B cell (primary cell): ENCODE measurements around the gene TPP2. TPM values are rescaled to one million over a fixed set of nuclear protein-coding genes. Genes with fewer than 3 reads are reported as not detected.

Experiments used
- ATAC-seq: fragments of 200-7000 bp; cut with Tn5 transposase; one replicate; pipeline ENCODE4 v1.10.0; 2021; ENCODE audit warnings: low read depth, mild to moderate bottlenecking, moderate number of reproducible peaks, moderate library complexity
- CTCF ChIA-PET: fragments of 350-600 bp; sonication (Branson Sonifier 250); formaldehyde crosslinking; loops from one replicate; lab custom pipeline; 2021; ENCODE audit warnings: antibody characterized with exemption, inconsistent platforms; lab: Charles Lee
- POLR2A ChIA-PET: fragments of 350-600 bp; sonication (Branson Sonifier 250); formaldehyde crosslinking; loops from one replicate; lab custom pipeline; 2021; ENCODE audit warnings: antibody characterized with exemption; lab: Charles Lee
- DNase-seq: peaks from one replicate; pipeline ENCODE4 v3.0.0; 2013
- H2AFZ ChIP-seq: 2 replicates; pipeline ENCODE4 v1.6.1; 2012; ENCODE audit warnings: mild to moderate bottlenecking, low read depth, low read length; ENCODE audit not compliant: insufficient read depth, poor library complexity, severe bottlenecking
- H3K27ac ChIP-seq, 2 donors: 1 replicate in 1 of 2; 2 replicates in 1 of 2; pipeline ENCODE4 v1.5.1; 2012 to 2013; ENCODE audit warnings: low read length in 2 of 2, mild to moderate bottlenecking in 2 of 2, moderate library complexity in 1 of 2
- H3K27me3 ChIP-seq, 4 experiments: fragments of 200-600 bp in 1 of 4; sonication (generic) in 1 of 4; replicated peaks in 1 of 4; 1 replicate in 2 of 4; 2 replicates in 2 of 4; pipeline versions ENCODE4 v1.6.1 to v1.7.0; 2013 to 2016; ENCODE audit warnings: low read length in 3 of 4, mild to moderate bottlenecking in 2 of 4, mixed read lengths in 1 of 4, moderate library complexity in 1 of 4; ENCODE audit not compliant: insufficient read depth in 4 of 4, control insufficient read depth in 3 of 4; ENCODE audit errors: control extremely low read depth in 1 of 4
- H3K36me3 ChIP-seq, 2 experiments: replicated peaks in 1 of 2; 1 replicate in 1 of 2; 2 replicates in 1 of 2; pipeline versions ENCODE4 v1.6.1 to v1.7.1; 2013; ENCODE audit warnings: low read length in 1 of 2; ENCODE audit not compliant: insufficient read depth in 2 of 2, control insufficient read depth in 1 of 2; ENCODE audit errors: control extremely low read depth in 1 of 2, extremely low read depth in 1 of 2
- H3K4me1 ChIP-seq, 2 donors: fragments of 200-600 bp in 1 of 2; sonication (generic) in 1 of 2; 1 replicate in 1 of 2; 2 replicates in 1 of 2; pipeline versions ENCODE4 v1.5.1 to v1.6.1; 2013 to 2017; ENCODE audit warnings: low read length in 2 of 2; ENCODE audit not compliant: control insufficient read depth in 2 of 2, insufficient read depth in 2 of 2
- H3K4me2 ChIP-seq: replicated peaks from 2 replicates; pipeline ENCODE3; 2012; ENCODE audit warnings: mild to moderate bottlenecking, low read depth, low read length; ENCODE audit not compliant: poor library complexity, severe bottlenecking
- H3K4me3 ChIP-seq, 5 experiments: fragments of 200-600 bp in 1 of 5; sonication (generic) in 1 of 5; 1 replicate in 3 of 5; 2 replicates in 2 of 5; pipeline versions ENCODE4 v1.5.1 to v1.7.0; 2011 to 2016; ENCODE audit warnings: low read length in 4 of 5, mild to moderate bottlenecking in 4 of 5, low read depth in 2 of 5, control low read depth in 1 of 5, moderate library complexity in 1 of 5; ENCODE audit not compliant: insufficient read depth in 1 of 5; ENCODE audit errors: control extremely low read depth in 1 of 5, extremely low read depth in 1 of 5
- H3K79me2 ChIP-seq: fragments of 200-600 bp; sonication (generic); one replicate; pipeline ENCODE4 v1.6.0; 2016; ENCODE audit warnings: low read length; ENCODE audit not compliant: control insufficient read depth, insufficient read depth
- H3K9ac ChIP-seq: fragments of 200-600 bp; sonication (generic); 2 replicates; pipeline ENCODE4 v1.6.1; 2017; ENCODE audit warnings: mild to moderate bottlenecking, low read length, moderate library complexity
- H3K9me3 ChIP-seq, 3 donors: one replicate each; pipeline versions ENCODE4 v1.6.1 to v1.7.1; 2013; ENCODE audit warnings: low read length in 2 of 3; ENCODE audit not compliant: control insufficient read depth in 2 of 3, insufficient read depth in 1 of 3; ENCODE audit errors: control extremely low read depth in 1 of 3
- H4K20me1 ChIP-seq: 2 replicates; pipeline ENCODE4 v1.6.0; 2012; ENCODE audit warnings: mild to moderate bottlenecking, low read length; ENCODE audit not compliant: insufficient read depth, control insufficient read depth, poor library complexity, severe bottlenecking
- H3K27ac Mint-ChIP-seq: one replicate; pipeline ENCODE4 v1.8.0; 2021; ENCODE audit warnings: mixed read lengths
- H3K27me3 Mint-ChIP-seq: one replicate; pipeline ENCODE4 v1.8.0; 2021; ENCODE audit warnings: mixed read lengths
- H3K4me1 Mint-ChIP-seq: one replicate; pipeline ENCODE4 v1.8.0; 2021; ENCODE audit warnings: mixed read lengths
- H3K4me3 Mint-ChIP-seq: one replicate; pipeline ENCODE4 v1.8.0; 2021; ENCODE audit warnings: mixed read lengths
- H3K9me3 Mint-ChIP-seq: one replicate; pipeline ENCODE4 v1.8.0; 2022; ENCODE audit warnings: mixed read lengths; ENCODE audit not compliant: insufficient read depth
- CTCF ChIP-seq: fragments of 200-600 bp; IDR thresholded peaks from one replicate; pipeline ENCODE4 v1.8.0; 2022; ENCODE audit warnings: antibody characterized with exemption, mild to moderate bottlenecking
- EZH2 ChIP-seq: IDR thresholded peaks from 2 replicates; pipeline ENCODE4 v1.6.1; 2012; ENCODE audit warnings: borderline replicate concordance, low read depth, mild to moderate bottlenecking, moderate library complexity, low read length; ENCODE audit not compliant: insufficient read depth, poor library complexity, severe bottlenecking
- WGBS: methylation state at CpG from one replicate; pipeline ENCODE4 v1.1.5; 2013; ENCODE audit warnings: missing lambda C conversion rate; ENCODE audit not compliant: insufficient coverage; 5-methylcytosine and 5-hydroxymethylcytosine counted together
- intact Hi-C: fragments of 100-400 bp; cut with micrococcal nuclease; formaldehyde crosslinking; loops from one replicate; pipeline ENCODE4 v1.10.0; 2022
- polyA plus RNA-seq: library from polyadenylated mRNA; depleted of rRNA; stranded (reverse); fragments of >200 nt; gene quantifications from 2 replicates; pipeline ENCODE4 v1.2.3, GENCODE V29; 2012
- total RNA-seq, 2 donors: library from RNA; stranded (reverse); fragments of 120-200 nt in 1 of 2; gene quantifications; 1 replicate in 1 of 2; 2 replicates in 1 of 2; pipeline versions ENCODE4 v1.2.3 to v1.2.4, GENCODE V29; 2013 to 2022

Gene TPP2
- total and polyA plus RNA-seq, 2 donors (not counting 1 experiment from before 2014, with no cell fraction given): 22.1 to 51.1 TPM

GRCh38 chr13:102698649-102698980 is 101.8 kb downstream of the TPP2 start:
- ChIA-PET POLR2A (no interaction called here), CTCF (interaction anchor here (1.4 kb wide), 1 partner anchor 18 kb away, joined by 3 read pairs; no protein-coding TSS in a partner anchor)
- Mint-ChIP-seq H3K27ac (no peak overlapping the region), H3K9me3 (peaks cover 4% of the 10 kb centered on the region), H3K27me3 (peaks cover 44% of the 10 kb centered on the region), H3K4me3 (no peak overlapping the region), H3K4me1 (no peaks in the 10 kb centered on the region)
- DNase-seq (no peak), ATAC-seq (no peak)
- WGBS: 100% methylated on average over 2 of the region's 2 CpGs
- Histone ChIP-seq H3K4me1 (no peaks in the 10 kb centered on the region), H3K9ac (no peak overlapping the region), H3K79me2 (no peaks in the 10 kb centered on the region), H4K20me1 (no peaks in the 10 kb centered on the region), H2AFZ (no peak overlapping the region), H3K27ac (no peak overlapping the region), H3K27me3 (peaks cover 0 to 5% (median 0%) of the 10 kb centered on the region in 4 experiments), H3K36me3 (no peaks in the 10 kb centered on the region), H3K9me3 (peaks cover 0 to 9% (median 0%) of the 10 kb centered on the region in 3 donors), H3K4me2 (no peak overlapping the region), H3K4me3 (no peak overlapping the region)
- intact Hi-C loops: no loop called here
- TF ChIP-seq CTCF (no peak), EZH2 (no peak)

- ChIA-PET POLR2A (no interaction called here), CTCF (no interaction called here)
- Histone ChIP-seq H3K4me3 (no peak overlapping the region), H3K4me1 (no peaks in the 10 kb centered on the region), H3K4me2 (no peak overlapping the region), H3K27ac (no peak overlapping the region), H3K9me3 (peaks cover 0 to 9% (median 0%) of the 10 kb centered on the region in 3 donors), H3K27me3 (peaks cover 0 to 5% (median 0%) of the 10 kb centered on the region in 4 experiments), H4K20me1 (no peaks in the 10 kb centered on the region), H2AFZ (no peak overlapping the region), H3K79me2 (no peaks in the 10 kb centered on the region), H3K36me3 (no peaks in the 10 kb centered on the region), H3K9ac (no peak overlapping the region)
- intact Hi-C loops: no loop called here
- Mint-ChIP-seq H3K9me3 (peaks cover 4% of the 10 kb centered on the region), H3K27ac (no peak overlapping the region), H3K27me3 (peaks cover 37% of the 10 kb centered on the region), H3K4me1 (no peaks in the 10 kb centered on the region), H3K4me3 (no peak overlapping the region)
- ATAC-seq (no peak), DNase-seq (no peak)
- 91% methylated on average over 3 of the region's 3 CpGs for WGBS
- TF ChIP-seq EZH2 (no peak), CTCF (no peak)
Measured at GRCh38 chr13:102699504-102699903, 102.7 kb downstream of the TPP2 start.
